GM18951 (cell line): Measurements from ENCODE around the gene GIN1.

ENCODE experiments used
- POLR2A ChIP-seq: IDR thresholded peaks from 4 replicates; pipeline ENCODE4 v1.6.1; 2011; ENCODE audit warnings: mild to moderate bottlenecking; ENCODE audit not compliant: insufficient read length, insufficient read depth; ENCODE audit errors: extremely low read depth
- in situ Hi-C: fragments of 300-500 bp; cut with MboI; formaldehyde crosslinking; loops from one replicate; pipeline ENCODE4 v1.12.0; 2022; ENCODE audit warnings: low sequenced_read_pairs, mixed read lengths, inconsistent platforms; ENCODE audit not compliant: unreplicated experiment

Gene GIN1

GRCh38 chr5:103119765-103120606 lies at the start of gene GIN1, which contains the start of gene PPIP5K2:
TSS of gene GIN1 (minus strand) at chr5:103120138. CDS start at chr5:103108707, 11,431 bp downstream.
TSS of gene PPIP5K2 (plus strand) at chr5:103120301. CDS start at chr5:103129590, 9,289 bp downstream.
- TF ChIP-seq POLR2A: peak; percentile 77
- in situ Hi-C loops: no loop called here

- in situ Hi-C loops: no loop called here
- no peak for TF ChIP-seq POLR2A
Measured at GRCh38 chr5:103166706-103167105, 46.8 kb upstream of the GIN1 start.

- in situ Hi-C loops: no loop called here
- no peak for TF ChIP-seq POLR2A
Measured at GRCh38 chr5:103151156-103151555, 31.2 kb upstream of the GIN1 start.

GRCh38 chr5:103148213-103148612 lies 28.3 kb upstream of the GIN1 start:
- no peak for TF ChIP-seq POLR2A
- in situ Hi-C loops: loop anchor here (25.0 kb wide), 2 partner anchors 386 to 561 kb away; partner anchors contain the start of gene PAM

GRCh38 chr5:103145196-103145595 lies 25.3 kb upstream of the GIN1 start:
- no peak for TF ChIP-seq POLR2A
- in situ Hi-C loops: loop anchor here (25.0 kb wide), 2 partner anchors 383 to 558 kb away; partner anchors contain the start of gene PAM

- in situ Hi-C loops: loop anchor here (25.0 kb wide), 2 partner anchors 380 to 555 kb away; partner anchors contain the start of gene PAM
Measured at GRCh38 chr5:103142132-103142531, 22.2 kb upstream of the GIN1 start.

GRCh38 chr5:103139264-103139865 lies 19.4 kb upstream of the GIN1 start:
- TF ChIP-seq POLR2A: no peak
- in situ Hi-C loops: loop anchor here (25.0 kb wide), 2 partner anchors 377 to 552 kb away; partner anchors contain the start of gene PAM

- in situ Hi-C loops: loop anchor here (25.0 kb wide), 2 partner anchors 376 to 551 kb away; partner anchors contain the start of gene PAM
- no peak for TF ChIP-seq POLR2A
Measured at GRCh38 chr5:103138202-103138690, 18.3 kb upstream of the GIN1 start.

- no peak for TF ChIP-seq POLR2A
- in situ Hi-C loops: loop anchor here (25.0 kb wide), 2 partner anchors 373 to 548 kb away; partner anchors contain the start of gene PAM
Measured at GRCh38 chr5:103135461-103135860, 15.5 kb upstream of the GIN1 start.

- no peak for TF ChIP-seq POLR2A
- in situ Hi-C loops: loop anchor here (25.0 kb wide), 2 partner anchors 371 to 546 kb away; partner anchors contain the start of gene PAM
Measured at GRCh38 chr5:103133231-103133630, 13.3 kb upstream of the GIN1 start.

- in situ Hi-C loops: loop anchor here (25.0 kb wide), 2 partner anchors 370 to 545 kb away; partner anchors contain the start of gene PAM
- TF ChIP-seq POLR2A: no peak
Measured at GRCh38 chr5:103132684-103133083, 12.7 kb upstream of the GIN1 start.

GRCh38 chr5:103128202-103128601 lies 8.3 kb upstream of the GIN1 start:
- TF ChIP-seq POLR2A: no peak
- in situ Hi-C loops: loop anchor here (25.0 kb wide), 2 partner anchors 366 to 541 kb away; partner anchors contain the start of gene PAM

GRCh38 chr5:103127292-103127817 lies 7.4 kb upstream of the GIN1 start:
- no peak for TF ChIP-seq POLR2A
- in situ Hi-C loops: loop anchor here (25.0 kb wide), 2 partner anchors 365 to 540 kb away; partner anchors contain the start of gene PAM
